ENCODE results near the gene IL1RL1. TPM values are rescaled to one million over a fixed set of nuclear protein-coding genes. Genes with fewer than 3 reads are reported as not detected.

IL1RL1 gene
- polyA plus RNA-seq, 3 donors from 2014 or later = 0.48 to 1.8 TPM; not detected in 1

GRCh38 chr2:102301867-102302362, 9.4 kb upstream of the IL1RL1 start:
- DNase-seq = peak; percentile 38 to 51 (median 48)
- Mint-ChIP-seq H3K4me3 (peak overlapping the region; percentile 33 to 69 (median 42)), H3K4me1 (peaks cover 10 to 13% of the 10 kb centered on the region in 2 donors), H3K36me3 (no peaks in the 10 kb centered on the region), H3K27me3 (ENCODE audit: low read depth in 3 of 3) (peaks cover 0 to 7% (median 5%) of the 10 kb centered on the region in 3 donors), H3K9me3 (no peaks in the 10 kb centered on the region), H3K27ac (peak overlapping the region in 3 of 6 donors; percentile 21 to 36 (median 36))

DNA sequence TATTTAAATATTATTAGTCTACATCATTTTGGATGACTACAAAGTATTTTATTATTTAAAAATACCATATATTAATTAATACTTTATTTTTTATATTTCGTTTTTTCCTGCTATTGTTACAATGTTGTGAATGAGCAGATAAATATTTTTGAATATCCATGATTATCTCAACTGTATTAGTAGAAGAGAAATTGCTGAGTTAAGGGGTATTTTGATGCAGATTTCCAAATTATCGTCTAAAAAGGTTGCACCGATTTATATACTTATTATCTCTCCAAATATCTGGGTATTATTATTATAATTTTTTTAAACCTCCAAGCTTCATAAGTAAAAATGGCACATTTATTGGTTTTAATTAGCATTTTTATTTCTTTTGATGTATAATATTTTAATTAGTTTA, 8.9 kb upstream of the IL1RL1 start:
- Mint-ChIP-seq H3K4me1 (peaks cover 10 to 13% of the 10 kb centered on the region in 2 donors), H3K27me3 (ENCODE audit: low read depth in 3 of 3) (peaks cover 0 to 7% (median 5%) of the 10 kb centered on the region in 3 donors), H3K36me3 (no peaks in the 10 kb centered on the region), H3K4me3 (no peak overlapping the region), H3K9me3 (no peaks in the 10 kb centered on the region), H3K27ac (no peak overlapping the region)
- no peak for DNase-seq

DNA sequence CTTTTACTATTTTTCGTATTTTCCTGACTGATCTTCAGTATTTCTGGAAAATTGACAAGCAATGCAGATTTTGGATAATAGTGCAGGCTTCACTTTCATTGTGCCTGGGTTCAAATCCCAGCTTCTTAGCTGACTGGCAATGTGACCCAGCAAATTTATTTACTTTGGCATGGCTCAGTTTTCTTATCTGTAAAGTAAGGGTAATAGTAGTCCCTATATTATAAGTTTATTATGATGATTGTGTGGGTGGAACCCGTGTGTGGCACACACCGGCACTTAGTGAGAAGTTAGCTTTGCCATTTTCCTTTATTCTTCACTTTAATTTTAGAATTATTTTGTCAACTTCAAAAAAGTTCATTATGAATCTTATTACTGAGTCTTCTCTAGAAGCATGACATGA, 7.8 kb upstream of the IL1RL1 start:
- Mint-ChIP-seq H3K4me3 (no peak overlapping the region), H3K27me3 (ENCODE audit: low read depth in 3 of 3) (peaks cover 2 to 8% (median 7%) of the 10 kb centered on the region in 3 donors), H3K36me3 (peaks cover 0 to 3% (median 0%) of the 10 kb centered on the region in 3 donors), H3K9me3 (no peaks in the 10 kb centered on the region), H3K27ac (no peak overlapping the region), H3K4me1 (peaks cover 10 to 13% of the 10 kb centered on the region in 2 donors)
- no peak for DNase-seq

GRCh38 chr2:102304268-102304667, 7.1 kb upstream of the IL1RL1 start:
- H3K4me3 Mint-ChIP-seq = no peak overlapping the region
- H3K9me3 Mint-ChIP-seq = no peaks in the 10 kb centered on the region
- peaks cover 10 to 13% of the 10 kb centered on the region in 2 donors for H3K4me1 Mint-ChIP-seq
- peaks cover 2 to 8% (median 7%) of the 10 kb centered on the region in 3 donors for H3K27me3 Mint-ChIP-seq (ENCODE audit: low read depth in 3 of 3)
- DNase-seq = no peak
- H3K27ac Mint-ChIP-seq = no peak overlapping the region
- H3K36me3 Mint-ChIP-seq = peaks cover 0 to 3% (median 0%) of the 10 kb centered on the region in 3 donors

DNA sequence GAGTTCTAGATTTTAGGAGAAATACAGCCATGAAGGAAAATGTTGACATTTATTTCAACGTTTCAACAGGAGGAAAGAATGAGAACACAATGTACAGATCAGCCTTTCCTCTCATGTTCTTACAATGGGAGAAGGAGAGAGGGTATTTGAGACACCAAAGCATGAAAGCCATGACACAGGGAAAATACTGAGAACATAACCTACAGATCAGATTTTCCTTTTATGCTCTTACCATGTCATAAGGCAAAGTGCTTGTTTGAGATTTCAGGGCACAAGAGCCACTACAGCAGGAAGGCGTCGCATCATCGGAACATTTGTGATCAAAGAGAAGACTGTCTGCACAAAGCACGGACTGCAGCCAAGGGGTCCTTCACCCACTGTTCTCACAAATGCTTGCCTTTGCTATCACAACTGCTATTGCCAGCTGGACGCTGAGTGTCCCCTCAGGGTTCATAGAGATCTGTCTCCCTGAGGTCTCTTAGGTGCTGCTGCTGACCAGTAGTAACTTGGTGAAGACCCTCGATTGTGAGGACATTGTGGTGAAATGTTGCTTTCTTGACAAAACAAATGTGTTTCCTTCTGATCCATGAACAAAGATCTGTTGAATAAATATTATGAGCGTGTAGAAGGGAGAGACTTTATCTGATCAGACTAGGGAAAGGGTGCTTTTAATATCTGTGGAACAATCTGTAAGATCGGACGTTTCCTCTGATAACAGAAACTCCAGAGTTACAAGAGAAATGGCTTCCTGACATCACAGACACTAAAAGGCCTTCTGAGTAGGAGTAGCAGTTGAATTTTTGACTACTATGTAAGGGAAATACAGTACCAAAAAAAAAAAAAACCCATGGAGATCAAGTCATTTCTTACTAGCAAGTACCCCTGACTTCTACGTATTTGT, 6.4 kb upstream of the IL1RL1 start:
- no peak overlapping the region for H3K4me3 Mint-ChIP-seq
- H3K4me1 Mint-ChIP-seq = peaks cover 12 to 13% of the 10 kb centered on the region in 2 donors
- no peak for DNase-seq
- H3K27me3 Mint-ChIP-seq (ENCODE audit: low read depth in 3 of 3) = peaks cover 2 to 8% (median 7%) of the 10 kb centered on the region in 3 donors
- H3K9me3 Mint-ChIP-seq = no peaks in the 10 kb centered on the region
- H3K27ac Mint-ChIP-seq = peak overlapping the region in 1 of 6 donors; percentile 1
- H3K36me3 Mint-ChIP-seq = peaks cover 0 to 3% (median 0%) of the 10 kb centered on the region in 3 donors

DNA sequence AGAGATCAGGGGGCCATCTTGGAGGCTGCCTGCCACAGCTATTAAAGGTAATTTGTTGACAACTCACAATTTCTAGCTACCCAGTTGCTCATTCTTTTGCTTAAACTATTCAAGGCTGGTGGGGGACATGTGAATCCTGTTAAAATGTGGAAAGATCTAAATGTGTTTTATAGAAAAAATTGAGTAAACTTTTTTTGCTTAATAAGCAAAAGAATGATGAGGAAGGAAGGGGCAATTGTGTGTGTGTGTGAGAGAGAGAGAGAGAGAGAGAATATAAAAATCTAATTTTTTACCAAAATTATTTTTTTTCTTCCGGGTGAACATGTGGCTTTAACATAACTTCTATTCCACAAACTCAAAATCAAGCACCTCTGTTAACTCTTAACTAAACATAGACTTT, 5.2 kb upstream of the IL1RL1 start:
- H3K4me1 Mint-ChIP-seq = peaks cover 18 to 24% of the 10 kb centered on the region in 2 donors
- no peak overlapping the region for H3K4me3 Mint-ChIP-seq
- H3K27me3 Mint-ChIP-seq (ENCODE audit: low read depth in 3 of 3) = peaks cover 2 to 8% (median 7%) of the 10 kb centered on the region in 3 donors
- H3K9me3 Mint-ChIP-seq = no peaks in the 10 kb centered on the region
- H3K36me3 Mint-ChIP-seq = peaks cover 0 to 3% (median 0%) of the 10 kb centered on the region in 3 donors
- no peak overlapping the region for H3K27ac Mint-ChIP-seq
- no peak for DNase-seq

DNA sequence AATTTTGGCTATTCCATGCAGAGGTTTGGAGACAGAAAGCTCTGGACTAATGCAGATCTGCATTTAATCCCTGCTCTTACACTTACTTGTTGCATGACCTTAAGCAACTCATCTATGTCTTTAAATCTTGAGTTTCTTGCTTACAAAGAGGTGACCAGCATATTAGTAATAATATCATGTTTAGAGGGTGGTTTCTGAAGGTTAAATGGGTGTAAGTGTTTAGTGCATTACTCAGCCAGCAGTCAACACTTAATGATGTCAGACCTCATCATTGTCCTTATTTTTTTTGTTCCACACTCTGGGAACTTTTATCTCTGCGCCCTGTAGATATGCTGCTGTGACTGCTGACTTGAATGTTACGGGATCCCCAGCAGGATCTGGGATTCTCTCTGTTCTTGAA, 1.7 kb downstream of the IL1RL1 start:
- Mint-ChIP-seq H3K36me3 (no peaks in the 10 kb centered on the region), H3K27ac (no peak overlapping the region), H3K4me3 (no peak overlapping the region), H3K9me3 (no peaks in the 10 kb centered on the region), H3K4me1 (peaks cover 23% of the 10 kb centered on the region in 2 donors), H3K27me3 (ENCODE audit: low read depth in 3 of 3) (peaks cover 0 to 4% (median 1%) of the 10 kb centered on the region in 3 donors)
- no peak for DNase-seq

- Mint-ChIP-seq H3K27ac (no peak overlapping the region), H3K36me3 (no peaks in the 10 kb centered on the region), H3K9me3 (no peaks in the 10 kb centered on the region), H3K27me3 (ENCODE audit: low read depth in 3 of 3) (peaks cover 0 to 2% (median 1%) of the 10 kb centered on the region in 3 donors), H3K4me1 (peaks cover 23% of the 10 kb centered on the region in 2 donors), H3K4me3 (no peak overlapping the region)
- no peak for DNase-seq
Measured at GRCh38 chr2:102313471-102313870, 2.1 kb downstream of the IL1RL1 start.

DNA sequence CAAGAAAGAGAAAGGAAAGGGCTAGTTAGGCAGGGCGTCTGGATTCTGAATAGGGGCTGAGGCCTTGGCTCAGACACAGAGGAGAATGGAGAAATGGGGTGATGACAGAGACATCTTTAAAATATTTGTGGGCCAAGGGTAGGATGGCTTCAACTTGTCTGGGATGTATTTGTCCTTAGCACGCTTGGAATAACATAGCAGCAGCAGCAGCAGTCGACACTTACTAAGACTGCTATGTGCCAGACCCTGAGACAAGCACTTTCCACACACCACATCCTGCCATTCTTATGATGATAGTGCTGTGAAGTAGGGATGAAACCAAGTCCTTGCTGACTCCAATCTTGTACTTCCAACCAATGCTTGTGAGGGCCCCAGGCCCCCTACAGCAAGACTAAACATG, 2.6 kb downstream of the IL1RL1 start:
- Mint-ChIP-seq H3K36me3 (no peaks in the 10 kb centered on the region), H3K9me3 (no peaks in the 10 kb centered on the region), H3K27ac (no peak overlapping the region), H3K4me1 (peaks cover 23% of the 10 kb centered on the region in 2 donors), H3K27me3 (ENCODE audit: low read depth in 3 of 3) (peaks cover 0 to 2% (median 1%) of the 10 kb centered on the region in 3 donors), H3K4me3 (no peak overlapping the region)
- no peak for DNase-seq

DNA sequence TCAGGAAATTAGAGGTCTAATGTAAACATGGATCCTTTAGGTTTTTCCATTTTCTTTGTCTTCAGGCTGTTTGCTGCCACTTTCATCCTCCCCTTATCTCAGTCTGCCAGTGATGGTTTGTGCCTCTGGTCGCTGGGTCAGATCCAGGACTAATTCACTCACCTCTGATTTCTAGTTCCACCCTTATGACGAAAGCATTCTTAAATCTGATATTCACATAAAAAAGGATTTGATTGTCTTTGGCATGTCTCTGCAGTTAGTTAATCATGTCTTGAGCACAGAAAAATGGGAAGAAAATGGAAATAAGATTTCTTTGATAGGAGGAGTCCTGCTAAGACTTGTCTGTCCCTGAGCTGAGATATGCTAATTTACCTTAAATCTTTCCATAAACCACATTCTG, 4.6 kb downstream of the IL1RL1 start:
- no peak for DNase-seq
- Mint-ChIP-seq H3K36me3 (no peaks in the 10 kb centered on the region), H3K4me1 (peaks cover 14 to 17% of the 10 kb centered on the region in 2 donors), H3K4me3 (no peak overlapping the region), H3K27ac (no peak overlapping the region), H3K9me3 (no peaks in the 10 kb centered on the region), H3K27me3 (ENCODE audit: low read depth in 3 of 3) (peaks cover 0 to 2% (median 1%) of the 10 kb centered on the region in 3 donors)

DNA sequence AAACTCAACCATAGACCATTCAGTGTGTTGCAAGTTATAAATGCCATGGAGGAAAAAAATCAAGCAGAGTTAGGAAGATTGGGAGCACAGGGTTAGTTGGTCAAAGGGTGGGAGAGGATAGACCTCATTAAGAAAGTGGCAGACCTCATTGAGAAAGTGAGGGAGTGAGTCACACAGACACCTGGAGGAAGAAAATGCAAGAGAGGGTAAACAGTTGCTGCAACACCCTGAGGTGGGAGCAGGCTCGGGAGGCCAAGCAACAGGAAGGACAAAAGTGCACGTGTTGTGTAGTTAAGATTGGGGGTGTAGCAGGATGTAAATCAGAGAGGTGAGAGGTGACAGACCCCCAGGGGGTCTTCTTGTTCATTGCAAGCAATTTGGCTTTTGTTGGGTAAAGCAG, 6.4 kb downstream of the IL1RL1 start:
- peaks cover 0 to 2% (median 1%) of the 10 kb centered on the region in 3 donors for H3K27me3 Mint-ChIP-seq (ENCODE audit: low read depth in 3 of 3)
- H3K36me3 Mint-ChIP-seq = peaks cover 0 to 3% (median 0%) of the 10 kb centered on the region in 3 donors
- H3K4me1 Mint-ChIP-seq = peaks cover 7 to 11% of the 10 kb centered on the region in 2 donors
- H3K4me3 Mint-ChIP-seq = no peak overlapping the region
- no peaks in the 10 kb centered on the region for H3K9me3 Mint-ChIP-seq
- H3K27ac Mint-ChIP-seq = no peak overlapping the region
- no peak for DNase-seq

- H3K27ac Mint-ChIP-seq = no peak overlapping the region
- no peaks in the 10 kb centered on the region for H3K9me3 Mint-ChIP-seq
- H3K4me1 Mint-ChIP-seq = peaks cover 7 to 11% of the 10 kb centered on the region in 2 donors
- peaks cover 0 to 1% (median 1%) of the 10 kb centered on the region in 3 donors for H3K27me3 Mint-ChIP-seq (ENCODE audit: low read depth in 3 of 3)
- no peak for DNase-seq
- no peak overlapping the region for H3K4me3 Mint-ChIP-seq
- peaks cover 0 to 4% (median 0%) of the 10 kb centered on the region in 3 donors for H3K36me3 Mint-ChIP-seq
Measured at GRCh38 chr2:102318437-102318836, 7.1 kb downstream of the IL1RL1 start.

- Mint-ChIP-seq H3K4me3 (no peak overlapping the region), H3K27ac (no peak overlapping the region), H3K4me1 (no peaks in the 10 kb centered on the region), H3K27me3 (ENCODE audit: low read depth in 3 of 3) (peaks cover 0 to 2% (median 0%) of the 10 kb centered on the region in 3 donors), H3K36me3 (peaks cover 0 to 7% (median 0%) of the 10 kb centered on the region in 3 donors), H3K9me3 (peaks cover 0 to 5% (median 0%) of the 10 kb centered on the region in 6 donors)
- DNase-seq = no peak
Measured at GRCh38 chr2:102321941-102322719, 10.8 kb downstream of the IL1RL1 start.

Data from immature natural killer cell (primary cell).